Sigmoid colon (tissue), 4 donors: Measurements from ENCODE around the gene SNTG2.

Experiments
- EP300 ChIP-seq, 4 donors: sonication (generic); formaldehyde crosslinking; IDR thresholded peaks; one replicate each; pipeline ENCODE4 v1.6.1; 2017; ENCODE audit warnings: antibody characterized with exemption in 4 of 4
- POLR2A ChIP-seq, 2 donors: fragments of 450-650 bp; IDR thresholded peaks; one replicate each; pipeline ENCODE4 v1.6.1; 2016; ENCODE audit warnings: antibody characterized with exemption in 2 of 2, mild to moderate bottlenecking in 2 of 2, moderate library complexity in 2 of 2
- POLR2AphosphoS5 ChIP-seq, 4 donors: sonication (generic); formaldehyde crosslinking; IDR thresholded peaks; one replicate each; pipeline ENCODE4 v1.6.1; 2017; ENCODE audit warnings: antibody characterized with exemption in 4 of 4
- TF ChIP-seq, protein P1 (sequence below), 4 experiments: fragments of 450-650 bp in 3 of 4; fragments of 200-600 bp in 1 of 4; IDR thresholded peaks; one replicate each; pipeline ENCODE4 v1.5.1; 2016 to 2019; ENCODE audit warnings: antibody characterized with exemption in 4 of 4, mild to moderate bottlenecking in 3 of 4, moderate library complexity in 2 of 4

DNA sequence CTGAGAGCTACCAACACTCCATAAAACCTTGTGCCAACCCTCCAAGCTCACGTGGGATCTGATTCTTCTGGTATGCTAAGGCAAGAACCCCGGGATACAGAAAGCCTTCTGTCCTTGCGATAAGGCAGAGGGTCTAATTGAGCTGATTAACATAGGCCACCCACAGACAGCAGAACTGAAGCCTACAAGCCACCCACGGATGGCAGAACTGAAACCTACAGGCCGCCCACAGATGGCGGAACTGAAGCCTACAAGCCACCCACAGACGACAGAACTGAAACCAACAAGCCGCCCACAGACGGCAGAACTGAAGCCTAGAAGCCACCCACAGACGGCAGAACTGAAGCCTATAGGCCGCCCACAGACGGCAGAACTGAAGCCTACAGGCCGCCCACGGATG, 216.3 kb downstream of the SNTG2 start:
- TF ChIP-seq, protein P1, sequence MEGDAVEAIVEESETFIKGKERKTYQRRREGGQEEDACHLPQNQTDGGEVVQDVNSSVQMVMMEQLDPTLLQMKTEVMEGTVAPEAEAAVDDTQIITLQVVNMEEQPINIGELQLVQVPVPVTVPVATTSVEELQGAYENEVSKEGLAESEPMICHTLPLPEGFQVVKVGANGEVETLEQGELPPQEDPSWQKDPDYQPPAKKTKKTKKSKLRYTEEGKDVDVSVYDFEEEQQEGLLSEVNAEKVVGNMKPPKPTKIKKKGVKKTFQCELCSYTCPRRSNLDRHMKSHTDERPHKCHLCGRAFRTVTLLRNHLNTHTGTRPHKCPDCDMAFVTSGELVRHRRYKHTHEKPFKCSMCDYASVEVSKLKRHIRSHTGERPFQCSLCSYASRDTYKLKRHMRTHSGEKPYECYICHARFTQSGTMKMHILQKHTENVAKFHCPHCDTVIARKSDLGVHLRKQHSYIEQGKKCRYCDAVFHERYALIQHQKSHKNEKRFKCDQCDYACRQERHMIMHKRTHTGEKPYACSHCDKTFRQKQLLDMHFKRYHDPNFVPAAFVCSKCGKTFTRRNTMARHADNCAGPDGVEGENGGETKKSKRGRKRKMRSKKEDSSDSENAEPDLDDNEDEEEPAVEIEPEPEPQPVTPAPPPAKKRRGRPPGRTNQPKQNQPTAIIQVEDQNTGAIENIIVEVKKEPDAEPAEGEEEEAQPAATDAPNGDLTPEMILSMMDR (IDR thresholded peaks at IDR 0.05), result no peak
- TF ChIP-seq POLR2AphosphoS5 (IDR thresholded peaks at IDR 0.05) (no peak), EP300 (IDR thresholded peaks at IDR 0.05) (no peak), POLR2A (IDR thresholded peaks at IDR 0.05) (no peak)
